ENCODE data around the gene ARPP19.

DNA sequence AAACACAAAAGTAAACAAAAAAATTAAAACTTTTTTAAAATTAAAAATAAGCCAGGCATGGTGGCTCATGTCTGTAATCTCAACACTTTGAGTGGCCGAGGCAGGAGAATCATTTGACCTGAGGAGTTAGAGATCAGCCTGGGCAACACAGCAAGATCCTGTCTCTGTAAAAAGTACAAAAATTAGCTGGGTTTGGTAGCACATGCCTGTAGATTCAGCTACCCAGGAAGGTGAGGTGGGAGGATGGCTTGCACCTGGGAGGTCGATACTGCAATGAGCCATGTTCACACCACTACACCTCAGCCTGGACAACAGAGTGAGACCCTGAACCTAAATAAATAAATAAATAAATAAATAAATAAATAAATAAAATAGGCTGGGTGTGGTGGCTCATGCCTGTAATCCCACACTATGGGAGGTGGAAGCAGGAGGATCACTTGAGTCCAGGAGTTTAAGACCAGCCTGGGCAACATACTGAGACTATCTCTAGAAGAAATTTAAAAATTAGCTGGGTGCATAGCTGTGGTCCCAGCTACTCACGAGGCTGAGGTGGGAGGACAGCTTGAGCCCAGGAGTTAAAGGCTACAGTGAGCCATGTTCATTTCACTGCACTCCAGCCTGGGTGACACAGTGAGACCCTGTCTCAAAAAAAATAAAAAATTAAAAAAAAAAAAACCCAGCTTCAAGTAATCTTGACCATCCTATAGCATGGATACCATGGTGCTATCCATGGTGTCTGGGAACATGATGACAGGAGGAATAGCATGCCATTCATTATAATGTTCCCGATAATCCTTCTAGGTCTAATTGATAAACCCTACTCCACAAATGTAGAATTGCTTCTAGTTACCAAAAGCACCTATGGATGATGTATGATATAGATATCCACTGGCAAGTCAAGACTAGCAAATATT is 44.4 kb downstream of the ARPP19 start:
- TF ChIP-seq, protein P1, sequence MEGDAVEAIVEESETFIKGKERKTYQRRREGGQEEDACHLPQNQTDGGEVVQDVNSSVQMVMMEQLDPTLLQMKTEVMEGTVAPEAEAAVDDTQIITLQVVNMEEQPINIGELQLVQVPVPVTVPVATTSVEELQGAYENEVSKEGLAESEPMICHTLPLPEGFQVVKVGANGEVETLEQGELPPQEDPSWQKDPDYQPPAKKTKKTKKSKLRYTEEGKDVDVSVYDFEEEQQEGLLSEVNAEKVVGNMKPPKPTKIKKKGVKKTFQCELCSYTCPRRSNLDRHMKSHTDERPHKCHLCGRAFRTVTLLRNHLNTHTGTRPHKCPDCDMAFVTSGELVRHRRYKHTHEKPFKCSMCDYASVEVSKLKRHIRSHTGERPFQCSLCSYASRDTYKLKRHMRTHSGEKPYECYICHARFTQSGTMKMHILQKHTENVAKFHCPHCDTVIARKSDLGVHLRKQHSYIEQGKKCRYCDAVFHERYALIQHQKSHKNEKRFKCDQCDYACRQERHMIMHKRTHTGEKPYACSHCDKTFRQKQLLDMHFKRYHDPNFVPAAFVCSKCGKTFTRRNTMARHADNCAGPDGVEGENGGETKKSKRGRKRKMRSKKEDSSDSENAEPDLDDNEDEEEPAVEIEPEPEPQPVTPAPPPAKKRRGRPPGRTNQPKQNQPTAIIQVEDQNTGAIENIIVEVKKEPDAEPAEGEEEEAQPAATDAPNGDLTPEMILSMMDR (conservative IDR thresholded peaks at IDR 0.05; ENCODE audit: low read length), result no peak
- no peak for TF ChIP-seq EZH2phosphoT487 (IDR thresholded peaks at IDR 0.05; ENCODE audit: borderline replicate concordance, low read depth, low read length)
